Activated T-cell treated with anti-CD3 and anti-CD28 coated beads, Interleukin-2, amount 50 U/mL, for 4 hours (primary cell): Measurements from ENCODE around the gene GSTM2. TPM values are rescaled to one million over a fixed set of nuclear protein-coding genes. Genes with fewer than 3 reads are reported as not detected.
"Not testable (repeated sequence)": the region's sequence is repeated elsewhere in the genome, so short reads cannot be mapped to it uniquely, and the experiment has no call there.

Source experiments
- ATAC-seq, 2 donors: fragments of 200-7000 bp; cut with Tn5 transposase; one replicate each; pipeline ENCODE4 v1.10.0; 2021
- DNase-seq: peaks from one replicate; pipeline ENCODE4 v3.0.0-alpha.2; 2020
- H3K27me3 Mint-ChIP-seq: one replicate; pipeline ENCODE4 v1.8.0; 2021; ENCODE audit warnings: low read depth, mixed read lengths
- H3K36me3 Mint-ChIP-seq: one replicate; pipeline ENCODE4 v1.8.0; 2022; ENCODE audit warnings: mixed read lengths; ENCODE audit not compliant: insufficient read depth
- H3K4me1 Mint-ChIP-seq: one replicate; pipeline ENCODE4 v1.8.0; 2021; ENCODE audit warnings: low read depth, mixed read lengths
- H3K4me3 Mint-ChIP-seq: one replicate; pipeline ENCODE4 v1.8.0; 2021; ENCODE audit warnings: mild to moderate bottlenecking, moderate library complexity, mixed read lengths
- H3K9me3 Mint-ChIP-seq: one replicate; pipeline ENCODE4 v1.8.0; 2021; ENCODE audit warnings: mixed read lengths
- total RNA-seq, 3 donors: library from RNA; stranded (reverse); gene quantifications; one replicate each; pipeline ENCODE4 v1.2.1, GENCODE V29; 2021

GSTM2 gene
- total RNA-seq, 3 donors from 2014 or later, result 4.0 to 5.3 (median 4.4) TPM

GRCh38 chr1:109694400-109694799 lies 26.5 kb downstream of the GSTM2 start:
- DNase-seq, H3K4me3 Mint-ChIP-seq, ATAC-seq, H3K9me3 Mint-ChIP-seq, H3K36me3 Mint-ChIP-seq, H3K4me1 Mint-ChIP-seq, H3K27me3 Mint-ChIP-seq: not testable (repeated sequence)

- DNase-seq, H3K4me1 Mint-ChIP-seq, H3K4me3 Mint-ChIP-seq, H3K36me3 Mint-ChIP-seq, ATAC-seq, H3K9me3 Mint-ChIP-seq, H3K27me3 Mint-ChIP-seq: not testable (repeated sequence)
Measured at GRCh38 chr1:109695138-109695537, 27.3 kb downstream of the GSTM2 start.

GRCh38 chr1:109697066-109697465 lies 29.2 kb downstream of the GSTM2 start:
- H3K4me1 Mint-ChIP-seq, result no peaks in the 10 kb centered on the region
- H3K27me3 Mint-ChIP-seq, result no peaks in the 10 kb centered on the region
- no peaks in the 10 kb centered on the region for H3K9me3 Mint-ChIP-seq
- DNase-seq, result no peak
- H3K4me3 Mint-ChIP-seq, result no peak overlapping the region
- ATAC-seq, result no peak
- no peaks in the 10 kb centered on the region for H3K36me3 Mint-ChIP-seq

- not testable (repeated sequence) for H3K4me1 Mint-ChIP-seq, ATAC-seq, H3K36me3 Mint-ChIP-seq, H3K27me3 Mint-ChIP-seq, H3K4me3 Mint-ChIP-seq, H3K9me3 Mint-ChIP-seq, DNase-seq
Measured at GRCh38 chr1:109697861-109698260, 30.0 kb downstream of the GSTM2 start.

- not testable (repeated sequence) for H3K4me1 Mint-ChIP-seq, H3K36me3 Mint-ChIP-seq, DNase-seq, H3K27me3 Mint-ChIP-seq, H3K9me3 Mint-ChIP-seq, H3K4me3 Mint-ChIP-seq, ATAC-seq
Measured at GRCh38 chr1:109702940-109703339, 35.1 kb downstream of the GSTM2 start.

GRCh38 chr1:109704173-109704572 lies 36.3 kb downstream of the GSTM2 start:
- DNase-seq (no peak), ATAC-seq (no peak)
- no peaks in the 10 kb centered on the region for H3K27me3 Mint-ChIP-seq
- peaks cover 17% of the 10 kb centered on the region for H3K9me3 Mint-ChIP-seq
- no peaks in the 10 kb centered on the region for H3K4me1 Mint-ChIP-seq
- H3K36me3 Mint-ChIP-seq, result peaks cover 11% of the 10 kb centered on the region
- no peak overlapping the region for H3K4me3 Mint-ChIP-seq

- no peak for DNase-seq
- Mint-ChIP-seq H3K4me1 (no peaks in the 10 kb centered on the region), H3K36me3 (peaks cover 14% of the 10 kb centered on the region), H3K4me3 (no peak overlapping the region), H3K9me3 (peaks cover 21% of the 10 kb centered on the region), H3K27me3 (no peaks in the 10 kb centered on the region)
- ATAC-seq, result no peak
Measured at GRCh38 chr1:109705411-109705810, 37.6 kb downstream of the GSTM2 start.

- peaks cover 17% of the 10 kb centered on the region for H3K27me3 Mint-ChIP-seq
- not testable (repeated sequence) for ATAC-seq
Measured at GRCh38 chr1:109708949-109709348, 41.1 kb downstream of the GSTM2 start.

GRCh38 chr1:109709822-109710221 lies 42.0 kb downstream of the GSTM2 start:
- H3K4me1 Mint-ChIP-seq, H3K4me3 Mint-ChIP-seq, DNase-seq, ATAC-seq: not testable (repeated sequence)
- Mint-ChIP-seq H3K9me3 (peaks cover 17% of the 10 kb centered on the region), H3K36me3 (peaks cover 11% of the 10 kb centered on the region), H3K27me3 (peaks cover 22% of the 10 kb centered on the region)

More at GRCh38 chr1:109708949-109709348, 41.1 kb downstream of the GSTM2 start:
- H3K4me3 Mint-ChIP-seq, H3K4me1 Mint-ChIP-seq, DNase-seq: not testable (repeated sequence)
- Mint-ChIP-seq H3K9me3 (peaks cover 17% of the 10 kb centered on the region), H3K36me3 (peaks cover 14% of the 10 kb centered on the region)

- H3K36me3 Mint-ChIP-seq, result peaks cover 11% of the 10 kb centered on the region
- H3K4me1 Mint-ChIP-seq, DNase-seq: not testable (repeated sequence)
- H3K27me3 Mint-ChIP-seq, result peaks cover 24% of the 10 kb centered on the region
- peak within 1 kb of the TSS; percentile 72 for H3K4me3 Mint-ChIP-seq
- peaks cover 17% of the 10 kb centered on the region for H3K9me3 Mint-ChIP-seq
- peak; percentile 71 to 72 for ATAC-seq
Measured at GRCh38 chr1:109711593-109712320, 43.9 kb downstream of the GSTM2 start, which contains the start of gene GSTM5. Gene GSTM5, plus strand, starts transcription at chr1:109712251. Its CDS starts 62 bp downstream, at chr1:109712313.

- Mint-ChIP-seq H3K4me1 (no peaks in the 10 kb centered on the region), H3K36me3 (peaks cover 8% of the 10 kb centered on the region), H3K4me3 (no peak overlapping the region), H3K9me3 (peaks cover 17% of the 10 kb centered on the region), H3K27me3 (peaks cover 27% of the 10 kb centered on the region)
- DNase-seq (no peak), ATAC-seq (no peak)
Measured at GRCh38 chr1:109712321-109712864, 44.5 kb downstream of the GSTM2 start.

- no peak overlapping the region for H3K4me3 Mint-ChIP-seq
- peaks cover 5% of the 10 kb centered on the region for H3K36me3 Mint-ChIP-seq
- DNase-seq, result no peak
- no peaks in the 10 kb centered on the region for H3K4me1 Mint-ChIP-seq
- peaks cover 10% of the 10 kb centered on the region for H3K9me3 Mint-ChIP-seq
- ATAC-seq, result no peak
- peaks cover 29% of the 10 kb centered on the region for H3K27me3 Mint-ChIP-seq
Measured at GRCh38 chr1:109713636-109714035, 45.8 kb downstream of the GSTM2 start.

GRCh38 chr1:109714661-109715372 lies 47.0 kb downstream of the GSTM2 start:
- Mint-ChIP-seq H3K36me3 (no peaks in the 10 kb centered on the region), H3K4me3 (no peak overlapping the region), H3K27me3 (peaks cover 29% of the 10 kb centered on the region), H3K9me3 (no peaks in the 10 kb centered on the region), H3K4me1 (no peaks in the 10 kb centered on the region)
- DNase-seq (no peak), ATAC-seq (no peak)

GRCh38 chr1:109716121-109716520 lies 48.3 kb downstream of the GSTM2 start:
- H3K27me3 Mint-ChIP-seq, result peaks cover 29% of the 10 kb centered on the region
- no peaks in the 10 kb centered on the region for H3K36me3 Mint-ChIP-seq
- H3K4me3 Mint-ChIP-seq, result no peak overlapping the region
- ATAC-seq (no peak), DNase-seq (no peak)
- no peaks in the 10 kb centered on the region for H3K4me1 Mint-ChIP-seq
- H3K9me3 Mint-ChIP-seq, result no peaks in the 10 kb centered on the region
